Astrocyte (in vitro differentiated cells and primary cell): ENCODE data around the gene ANKS6.

Source experiments
- CTCF ChIP-seq: IDR thresholded peaks from 2 replicates; pipeline ENCODE4 v1.5.1; 2011; ENCODE audit warnings: low read depth, mild to moderate bottlenecking, inconsistent platforms, low read length, moderate library complexity; ENCODE audit not compliant: insufficient read depth
- EZH2 ChIP-seq: IDR thresholded peaks from 2 replicates; pipeline ENCODE4 v1.6.1; 2012; ENCODE audit warnings: mild to moderate bottlenecking, low read length, inconsistent platforms; ENCODE audit not compliant: insufficient read depth

- no peak for TF ChIP-seq CTCF
- no peak for TF ChIP-seq EZH2
These were observed 930 bp downstream of the ANKS6 start for GRCh38 chr9:98795295-98795955.
